HCT116 (cell line): Measurements from ENCODE around the gene MEGF6.
A peak's percentile ranks its signal among the peaks of the same experiment; 100 is the strongest.

Source experiments
- EGR1 ChIP-seq: IDR thresholded peaks from 2 replicates; pipeline ENCODE4 v1.6.1; 2012; ENCODE audit warnings: low read depth
- POLR2A ChIP-seq: IDR thresholded peaks from 2 replicates; pipeline ENCODE4 v1.7.0; 2011; ENCODE audit warnings: borderline replicate concordance; ENCODE audit not compliant: insufficient read depth, insufficient read length; ENCODE audit errors: extremely low read depth
- POLR2AphosphoS5 ChIP-seq: IDR thresholded peaks from 2 replicates; pipeline ENCODE4 v1.6.1; 2011; ENCODE audit warnings: mild to moderate bottlenecking, low read depth, low read length, moderate library complexity
- TF ChIP-seq, protein P1 (sequence below), 3 experiments: fragments of 200-600 bp in 1 of 3; sonication (generic) in 1 of 3; IDR thresholded peaks in 2 of 3; conservative IDR thresholded peaks in 1 of 3; 2 replicates each; pipeline ENCODE4 v1.5.1; 2012 to 2017; ENCODE audit warnings: low read depth in 2 of 3, low read length in 2 of 3, antibody characterized with exemption in 1 of 3, borderline replicate concordance in 1 of 3, control low read depth in 1 of 3, mild to moderate bottlenecking in 1 of 3, mixed read lengths in 1 of 3, mixed run types in 1 of 3, moderate library complexity in 1 of 3; ENCODE audit not compliant: insufficient read depth in 1 of 3

GRCh38 chr1:3483801-3484444, 127.4 kb downstream of the MEGF6 start:
- TF ChIP-seq EGR1 (no peak), POLR2A (no peak), POLR2AphosphoS5 (no peak)
- TF ChIP-seq, protein P1, sequence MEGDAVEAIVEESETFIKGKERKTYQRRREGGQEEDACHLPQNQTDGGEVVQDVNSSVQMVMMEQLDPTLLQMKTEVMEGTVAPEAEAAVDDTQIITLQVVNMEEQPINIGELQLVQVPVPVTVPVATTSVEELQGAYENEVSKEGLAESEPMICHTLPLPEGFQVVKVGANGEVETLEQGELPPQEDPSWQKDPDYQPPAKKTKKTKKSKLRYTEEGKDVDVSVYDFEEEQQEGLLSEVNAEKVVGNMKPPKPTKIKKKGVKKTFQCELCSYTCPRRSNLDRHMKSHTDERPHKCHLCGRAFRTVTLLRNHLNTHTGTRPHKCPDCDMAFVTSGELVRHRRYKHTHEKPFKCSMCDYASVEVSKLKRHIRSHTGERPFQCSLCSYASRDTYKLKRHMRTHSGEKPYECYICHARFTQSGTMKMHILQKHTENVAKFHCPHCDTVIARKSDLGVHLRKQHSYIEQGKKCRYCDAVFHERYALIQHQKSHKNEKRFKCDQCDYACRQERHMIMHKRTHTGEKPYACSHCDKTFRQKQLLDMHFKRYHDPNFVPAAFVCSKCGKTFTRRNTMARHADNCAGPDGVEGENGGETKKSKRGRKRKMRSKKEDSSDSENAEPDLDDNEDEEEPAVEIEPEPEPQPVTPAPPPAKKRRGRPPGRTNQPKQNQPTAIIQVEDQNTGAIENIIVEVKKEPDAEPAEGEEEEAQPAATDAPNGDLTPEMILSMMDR (IDR thresholded peaks at IDR 0.05 in 2 of 3, conservative IDR thresholded peaks at IDR 0.05 in 1 of 3; ENCODE audit: borderline replicate concordance in 1 of 3, insufficient read depth in 1 of 3, low read depth in 2 of 3, low read length in 2 of 3): peak; percentile 70 to 98 (median 88)
